Gastroesophageal sphincter (tissue), 4 donors: Measurements from ENCODE around the gene PRRG3. TPM values are rescaled to one million over a fixed set of nuclear protein-coding genes. Genes with fewer than 3 reads are reported as not detected.

ENCODE experiments used
- ATAC-seq: fragments of 150-250 bp; one replicate; pipeline ENCODE4 v1.9.1; 2016; ENCODE audit warnings: mild to moderate bottlenecking, moderate library complexity
- H3K27ac ChIP-seq, 4 donors: fragments of 200-600 bp; sonication (generic) in 3 of 4; 1 replicate in 3 of 4; 2 replicates in 1 of 4; pipeline ENCODE4 v1.5.1; 2016 to 2019
- H3K27me3 ChIP-seq: fragments of 200-600 bp; sonication (generic); one replicate; pipeline ENCODE4 v1.5.1; 2019
- H3K36me3 ChIP-seq, 2 donors: fragments of 200-600 bp; sonication (generic); one replicate each; pipeline ENCODE4 v1.5.1; 2019; ENCODE audit warnings: control low read depth in 1 of 2
- H3K4me1 ChIP-seq, 3 donors: fragments of 200-600 bp; sonication (generic); 1 replicate in 2 of 3; 2 replicates in 1 of 3; pipeline ENCODE4 v1.5.1; 2016 to 2019; ENCODE audit warnings: control low read depth in 2 of 3
- H3K4me3 ChIP-seq, 2 donors: fragments of 200-600 bp; sonication (generic); one replicate each; pipeline ENCODE4 v1.5.1; 2019; ENCODE audit warnings: mild to moderate bottlenecking in 1 of 2, moderate library complexity in 1 of 2
- H3K9me3 ChIP-seq, 3 donors: fragments of 200-600 bp; sonication (generic); one replicate each; pipeline ENCODE4 v1.5.1; 2017 to 2019; ENCODE audit warnings: control low read depth in 2 of 3
- CTCF ChIP-seq, 4 experiments: fragments of 200-600 bp in 2 of 4; fragments of 450-650 bp in 2 of 4; sonication (generic) in 1 of 4; IDR thresholded peaks; one replicate each; pipeline ENCODE4 v1.5.1; 2017 to 2019; ENCODE audit warnings: antibody characterized with exemption in 4 of 4, mild to moderate bottlenecking in 2 of 4, moderate library complexity in 2 of 4
- EP300 ChIP-seq: sonication (generic); formaldehyde crosslinking; IDR thresholded peaks from one replicate; pipeline ENCODE4 v1.6.1; 2017; ENCODE audit warnings: antibody characterized with exemption, mild to moderate bottlenecking
- POLR2A ChIP-seq, 2 donors: fragments of 450-650 bp; IDR thresholded peaks; one replicate each; pipeline ENCODE4 v1.6.1; 2017; ENCODE audit warnings: antibody characterized with exemption in 2 of 2, mild to moderate bottlenecking in 2 of 2, moderate library complexity in 1 of 2
- POLR2AphosphoS5 ChIP-seq: sonication (generic); formaldehyde crosslinking; IDR thresholded peaks from one replicate; pipeline ENCODE4 v1.6.1; 2017; ENCODE audit warnings: antibody characterized with exemption
- WGBS, 2 donors: methylation state at CpG; one replicate each; pipeline ENCODE4 v1.1.5; 2018; ENCODE audit warnings: low coverage in 1 of 2; 5-methylcytosine and 5-hydroxymethylcytosine counted together
- total RNA-seq, 4 donors: library from RNA; depleted of rRNA; stranded (reverse); fragments of >200 nt; gene quantifications; one replicate each; pipeline ENCODE4 v1.1.0, GENCODE V29; 2016

PRRG3 gene
- total RNA-seq, 4 donors from 2014 or later = 0.47 to 1.3 (median 0.71) TPM

- ATAC-seq = no peak
- H3K27me3 ChIP-seq = peaks cover 7% of the 10 kb centered on the region
- H3K9me3 ChIP-seq = no peaks in the 10 kb centered on the region
- 100% methylated on average over 4 of the region's 16 CpGs; no CpG with 5 or more reads in 1 of the 2 donors for WGBS, 2 donors
- no peaks in the 10 kb centered on the region for H3K36me3 ChIP-seq
- no peaks in the 10 kb centered on the region for H3K4me1 ChIP-seq
- H3K4me3 ChIP-seq = no peak overlapping the region
- no peak overlapping the region for H3K27ac ChIP-seq
- no peak for TF ChIP-seq POLR2AphosphoS5
- TF ChIP-seq POLR2A (IDR thresholded peaks at IDR 0.05) = no peak
- no peak for TF ChIP-seq CTCF (IDR thresholded peaks at IDR 0.05)
- no peak for TF ChIP-seq EP300
Measured at GRCh38 chrX:151700581-151700980, 5.3 kb downstream of the PRRG3 start.

- Histone ChIP-seq H3K9me3 (no peaks in the 10 kb centered on the region), H3K4me3 (no peak overlapping the region), H3K27ac (no peak overlapping the region), H3K36me3 (no peaks in the 10 kb centered on the region), H3K27me3 (peaks cover 2% of the 10 kb centered on the region), H3K4me1 (no peaks in the 10 kb centered on the region)
- 80% methylated on average over 1 of the region's 4 CpGs; no CpG with 5 or more reads in 1 of the 2 donors for WGBS, 2 donors
- no peak for TF ChIP-seq POLR2A (IDR thresholded peaks at IDR 0.05)
- no peak for TF ChIP-seq EP300
- TF ChIP-seq POLR2AphosphoS5 = no peak
- TF ChIP-seq CTCF (IDR thresholded peaks at IDR 0.05) = no peak
- no peak for ATAC-seq
Measured at GRCh38 chrX:151701071-151701470, 5.8 kb downstream of the PRRG3 start.

GRCh38 chrX:151701531-151701930 lies 6.3 kb downstream of the PRRG3 start:
- WGBS, 2 donors = 73 to 93% methylated on average over 2 to 4 of the region's 7 CpGs
- no peaks in the 10 kb centered on the region for H3K36me3 ChIP-seq
- no peaks in the 10 kb centered on the region for H3K27me3 ChIP-seq
- H3K4me3 ChIP-seq = no peak overlapping the region
- H3K9me3 ChIP-seq = no peaks in the 10 kb centered on the region
- no peaks in the 10 kb centered on the region for H3K4me1 ChIP-seq
- no peak overlapping the region for H3K27ac ChIP-seq
- TF ChIP-seq POLR2AphosphoS5 (no peak), CTCF (IDR thresholded peaks at IDR 0.05) (no peak), EP300 (no peak), POLR2A (IDR thresholded peaks at IDR 0.05) (no peak)
- ATAC-seq = no peak

GRCh38 chrX:151702026-151702714 lies 6.9 kb downstream of the PRRG3 start:
- TF ChIP-seq POLR2A (IDR thresholded peaks at IDR 0.05) (no peak), POLR2AphosphoS5 (no peak)
- H3K36me3 ChIP-seq = no peaks in the 10 kb centered on the region
- WGBS, 2 donors = no CpG with 5 or more reads among the region's 9 CpGs
- H3K9me3 ChIP-seq = no peaks in the 10 kb centered on the region
- ATAC-seq = no peak
- no peaks in the 10 kb centered on the region for H3K4me1 ChIP-seq
- no peak overlapping the region for H3K4me3 ChIP-seq
- no peak overlapping the region for H3K27ac ChIP-seq
- no peaks in the 10 kb centered on the region for H3K27me3 ChIP-seq

- Histone ChIP-seq H3K9me3 (no peaks in the 10 kb centered on the region), H3K27ac (no peak overlapping the region), H3K36me3 (no peaks in the 10 kb centered on the region), H3K4me3 (no peak overlapping the region), H3K27me3 (no peaks in the 10 kb centered on the region), H3K4me1 (no peaks in the 10 kb centered on the region)
- no peak for TF ChIP-seq EP300
- no peak for TF ChIP-seq POLR2AphosphoS5
- no peak for TF ChIP-seq CTCF (IDR thresholded peaks at IDR 0.05)
- no peak for TF ChIP-seq POLR2A (IDR thresholded peaks at IDR 0.05)
- ATAC-seq = no peak
- WGBS, 2 donors = 73% methylated on average over 3 of the region's 7 CpGs; no CpG with 5 or more reads in 1 of the 2 donors
Measured at GRCh38 chrX:151702741-151703340, 7.6 kb downstream of the PRRG3 start.
